ENCODE measurements around the gene CHCHD4.

Gene CHCHD4

DNA sequence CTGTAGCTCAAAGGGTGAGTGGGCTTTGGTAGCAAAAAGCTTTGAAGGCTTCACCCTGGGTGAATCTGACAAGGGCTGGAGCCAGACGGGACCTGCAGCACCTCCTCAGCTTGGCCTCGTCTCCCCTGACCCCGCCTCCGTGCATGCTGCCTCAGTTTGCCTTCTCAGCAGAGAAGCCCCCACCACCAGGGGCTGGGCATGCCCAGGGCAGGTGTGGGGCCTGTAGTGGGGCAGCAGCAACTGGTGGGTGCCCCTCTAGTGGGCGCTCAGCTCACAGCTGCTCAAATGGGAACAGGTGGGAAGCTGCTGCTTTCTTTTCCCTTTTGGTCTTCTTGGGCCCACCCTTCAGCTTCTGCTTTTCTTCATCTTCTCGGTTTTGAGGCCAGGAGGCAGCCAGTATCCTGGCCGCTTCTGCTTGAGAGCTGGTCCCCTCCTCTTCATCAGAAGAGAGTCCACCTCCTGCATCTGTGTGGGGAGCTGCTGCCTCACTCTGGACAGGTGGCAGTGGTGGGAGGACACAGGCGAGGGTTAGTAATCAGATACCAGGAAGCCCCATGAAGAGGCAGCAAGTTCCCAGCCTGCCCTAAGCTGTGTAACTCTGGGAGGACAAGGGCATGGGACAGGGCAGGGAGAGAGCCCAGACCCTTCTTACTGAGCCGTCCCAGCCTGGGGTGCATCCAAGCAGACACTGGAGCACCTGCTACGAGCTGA, 21.2 kb upstream of the CHCHD4 start:
- no peak overlapping the region for H3K4me3 ChIP-seq (ENCODE audit: low read length)
- TF ChIP-seq, protein P1, sequence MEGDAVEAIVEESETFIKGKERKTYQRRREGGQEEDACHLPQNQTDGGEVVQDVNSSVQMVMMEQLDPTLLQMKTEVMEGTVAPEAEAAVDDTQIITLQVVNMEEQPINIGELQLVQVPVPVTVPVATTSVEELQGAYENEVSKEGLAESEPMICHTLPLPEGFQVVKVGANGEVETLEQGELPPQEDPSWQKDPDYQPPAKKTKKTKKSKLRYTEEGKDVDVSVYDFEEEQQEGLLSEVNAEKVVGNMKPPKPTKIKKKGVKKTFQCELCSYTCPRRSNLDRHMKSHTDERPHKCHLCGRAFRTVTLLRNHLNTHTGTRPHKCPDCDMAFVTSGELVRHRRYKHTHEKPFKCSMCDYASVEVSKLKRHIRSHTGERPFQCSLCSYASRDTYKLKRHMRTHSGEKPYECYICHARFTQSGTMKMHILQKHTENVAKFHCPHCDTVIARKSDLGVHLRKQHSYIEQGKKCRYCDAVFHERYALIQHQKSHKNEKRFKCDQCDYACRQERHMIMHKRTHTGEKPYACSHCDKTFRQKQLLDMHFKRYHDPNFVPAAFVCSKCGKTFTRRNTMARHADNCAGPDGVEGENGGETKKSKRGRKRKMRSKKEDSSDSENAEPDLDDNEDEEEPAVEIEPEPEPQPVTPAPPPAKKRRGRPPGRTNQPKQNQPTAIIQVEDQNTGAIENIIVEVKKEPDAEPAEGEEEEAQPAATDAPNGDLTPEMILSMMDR (conservative IDR thresholded peaks at IDR 0.05; ENCODE audit: low read depth, low read length) = no peak
- DNase-seq (ENCODE audit: low read depth) = no peak

DNA sequence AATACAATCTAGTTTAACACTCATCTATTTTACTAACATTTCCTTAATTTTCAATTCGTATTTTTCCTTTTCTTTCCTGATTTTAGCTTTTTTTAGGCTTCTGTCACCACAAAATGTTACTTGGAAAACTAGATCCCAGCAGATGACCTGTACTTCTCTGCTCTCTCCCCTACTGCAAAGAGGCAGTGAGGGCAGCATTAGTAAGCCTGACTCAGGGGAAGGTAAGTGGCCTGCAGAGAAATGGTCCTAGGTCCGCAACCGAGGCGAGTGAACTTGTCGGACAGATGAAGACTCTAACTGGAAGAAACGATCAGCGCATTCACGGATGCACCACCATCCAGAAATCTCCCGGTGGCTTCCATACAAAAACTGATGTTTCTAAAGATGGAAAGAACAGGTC, 20.6 kb upstream of the CHCHD4 start:
- TF ChIP-seq, protein P1 (conservative IDR thresholded peaks at IDR 0.05; ENCODE audit: low read depth, low read length) = no peak
- H3K4me3 ChIP-seq (ENCODE audit: low read length) = no peak overlapping the region
- no peak for DNase-seq (ENCODE audit: low read depth)

DNA sequence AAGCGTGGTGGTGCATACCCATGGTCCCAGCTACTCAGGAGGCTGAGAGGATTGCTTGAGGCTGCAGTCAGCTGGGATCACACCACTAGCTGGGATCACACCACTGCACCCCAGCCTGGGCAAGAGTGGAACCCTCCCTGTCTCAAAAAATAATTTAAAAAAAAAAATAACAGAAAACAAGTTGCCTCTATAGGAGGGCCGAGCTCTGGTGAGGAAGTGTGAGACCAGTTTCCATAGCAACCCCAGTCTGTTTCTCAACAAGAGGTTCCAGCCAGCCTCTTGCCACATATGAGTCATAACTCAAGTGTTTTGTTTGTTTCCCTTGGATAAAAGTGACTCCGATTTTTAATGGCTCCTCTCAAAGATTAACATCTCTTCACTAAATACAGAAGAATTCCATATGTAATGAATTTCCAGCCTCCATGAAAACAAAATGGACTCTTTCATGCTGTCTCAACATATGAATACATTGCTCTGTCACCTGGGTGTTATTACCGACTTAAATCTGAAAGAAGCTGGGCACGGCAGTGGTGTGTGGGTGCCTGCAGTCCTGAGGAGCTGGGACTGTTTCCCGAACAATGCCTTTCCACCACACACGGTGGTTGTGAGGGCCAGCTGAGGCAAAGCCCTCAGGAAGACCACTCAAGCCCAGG, 19.9 kb upstream of the CHCHD4 start:
- DNase-seq (ENCODE audit: low read depth) = peak; percentile 98
- TF ChIP-seq, protein P1 (conservative IDR thresholded peaks at IDR 0.05; ENCODE audit: low read depth, low read length) = no peak
- H3K4me3 ChIP-seq (ENCODE audit: low read length) = peak overlapping the region; percentile 21

DNA sequence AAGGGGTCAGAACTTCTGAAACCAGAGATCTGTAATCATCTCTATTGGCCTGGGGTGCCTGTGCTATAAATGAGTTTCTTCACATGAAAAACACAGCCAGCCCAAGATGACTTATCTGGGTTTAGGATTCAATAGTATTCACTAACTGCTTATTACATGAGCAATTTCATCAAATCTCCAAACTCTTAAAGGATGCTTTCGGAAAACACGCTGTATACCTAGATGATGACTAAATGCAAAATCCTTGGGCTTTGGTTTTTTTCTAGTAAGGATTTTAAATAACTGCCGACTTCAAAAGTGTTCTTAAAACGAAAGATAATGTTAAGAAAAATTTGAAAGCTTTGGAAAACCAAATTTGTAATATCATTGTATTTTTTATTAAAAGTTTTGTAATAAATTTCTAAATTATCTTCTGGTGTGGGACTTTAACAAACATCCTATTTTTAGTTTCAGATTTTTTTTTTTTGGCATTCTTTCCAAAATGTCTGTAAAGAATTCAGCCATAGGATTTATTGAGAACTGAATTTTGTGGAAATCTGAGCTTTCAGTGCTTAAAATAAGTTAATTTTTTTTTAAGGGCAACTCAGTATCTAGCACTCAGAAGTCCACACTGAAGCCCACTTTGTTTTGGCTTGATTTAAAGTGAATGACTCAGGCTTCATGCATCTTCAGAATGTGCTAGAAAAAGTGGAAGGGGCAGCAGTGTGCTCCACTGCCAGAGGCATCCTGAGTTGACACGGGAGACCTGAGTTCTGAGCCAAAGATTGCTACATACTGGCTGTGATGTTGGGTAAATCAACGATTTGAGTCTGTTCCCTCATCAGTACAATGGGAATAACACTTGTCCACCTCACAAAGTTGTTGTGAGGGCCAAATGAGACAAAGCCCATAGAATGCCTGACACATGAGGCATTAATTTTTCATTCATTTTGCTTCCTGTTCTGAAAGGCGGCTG, 18.9 kb upstream of the CHCHD4 start:
- DNase-seq (ENCODE audit: low read depth) = peak; percentile 91
- H3K4me3 ChIP-seq (ENCODE audit: low read length) = no peak overlapping the region
- TF ChIP-seq, protein P1 (conservative IDR thresholded peaks at IDR 0.05; ENCODE audit: low read depth, low read length) = no peak

DNA sequence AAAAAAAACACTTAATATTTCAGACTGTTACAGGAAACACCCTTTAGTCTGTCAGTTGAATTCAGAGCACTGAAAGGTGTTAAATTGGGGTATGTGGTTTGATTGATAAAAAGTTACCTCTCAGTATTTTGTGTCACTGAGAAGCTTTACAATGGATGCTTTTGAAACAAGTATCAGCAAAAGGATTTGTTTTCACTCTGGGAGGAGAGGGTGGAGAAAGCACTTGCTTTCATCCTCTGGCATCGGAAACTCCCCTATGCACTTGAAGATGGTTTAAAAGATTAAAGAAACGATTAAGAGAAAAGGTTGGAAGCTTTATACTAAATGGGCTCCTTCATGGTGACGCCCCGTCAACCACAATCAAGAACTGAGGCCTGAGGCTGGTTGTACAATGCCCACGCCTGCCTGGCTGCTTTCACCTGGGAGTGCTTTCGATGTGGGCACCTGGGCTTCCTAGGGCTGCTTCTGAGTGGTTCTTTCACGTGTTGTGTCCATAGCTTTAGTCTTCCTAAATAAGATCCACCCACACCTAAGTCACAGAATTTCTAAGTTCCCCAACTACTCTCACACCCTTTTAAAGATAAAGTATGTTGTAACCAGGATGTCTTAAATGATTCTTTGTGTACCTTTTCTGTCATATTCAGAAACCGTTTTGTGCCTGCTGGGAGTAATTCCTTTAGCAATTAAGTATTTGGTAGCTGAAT, 18.0 kb upstream of the CHCHD4 start:
- TF ChIP-seq, protein P1 (conservative IDR thresholded peaks at IDR 0.05; ENCODE audit: low read depth, low read length) = no peak
- DNase-seq (ENCODE audit: low read depth) = no peak

DNA sequence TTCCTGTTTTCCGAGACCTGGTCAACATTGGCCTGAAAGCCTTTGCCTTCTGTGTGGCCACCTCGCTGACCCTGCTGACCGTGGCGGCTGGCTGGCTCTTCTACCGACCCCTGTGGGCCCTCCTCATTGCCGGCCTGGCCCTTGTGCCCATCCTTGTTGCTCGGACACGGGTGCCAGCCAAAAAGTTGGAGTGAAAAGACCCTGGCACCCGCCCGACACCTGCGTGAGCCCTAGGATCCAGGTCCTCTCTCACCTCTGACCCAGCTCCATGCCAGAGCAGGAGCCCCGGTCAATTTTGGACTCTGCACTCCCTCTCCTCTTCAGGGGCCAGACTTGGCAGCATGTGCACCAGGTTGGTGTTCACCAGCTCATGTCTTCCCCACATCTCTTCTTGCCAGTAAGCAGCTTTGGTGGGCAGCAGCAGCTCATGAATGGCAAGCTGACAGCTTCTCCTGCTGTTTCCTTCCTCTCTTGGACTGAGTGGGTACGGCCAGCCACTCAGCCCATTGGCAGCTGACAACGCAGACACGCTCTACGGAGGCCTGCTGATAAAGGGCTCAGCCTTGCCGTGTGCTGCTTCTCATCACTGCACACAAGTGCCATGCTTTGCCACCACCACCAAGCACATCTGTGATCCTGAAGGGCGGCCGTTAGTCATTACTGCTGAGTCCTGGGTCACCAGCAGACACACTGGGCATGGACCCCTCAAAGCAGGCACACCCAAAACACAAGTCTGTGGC, 17.1 kb upstream of the CHCHD4 start:
- H3K4me3 ChIP-seq (ENCODE audit: low read length) = no peak overlapping the region
- no peak for DNase-seq (ENCODE audit: low read depth)
- TF ChIP-seq, protein P1 (conservative IDR thresholded peaks at IDR 0.05; ENCODE audit: low read depth, low read length) = no peak

More for the DNA sequence above, 18.0 kb upstream of the CHCHD4 start:
- H3K4me3 ChIP-seq (ENCODE audit: low read length) = no peak overlapping the region
